OCI-LY3 (cell line): ENCODE data around the gene ESRP2.

ENCODE experiments used
- CTCF ChIP-seq: fragments of 200-600, 300-600 bp; sonication (generic); IDR thresholded peaks from 2 replicates; pipeline ENCODE4 v1.5.1; 2014; ENCODE audit warnings: antibody characterized with exemption, low read length, low read depth
- EZH2phosphoT487 ChIP-seq: fragments of 200-600 bp; shearing (Covaris generic); IDR thresholded peaks from 2 replicates; pipeline ENCODE4 v1.6.1; 2018; ENCODE audit warnings: antibody characterized with exemption, mixed run types, low read depth

- TF ChIP-seq CTCF = no peak
- no peak for TF ChIP-seq EZH2phosphoT487
Observed at GRCh38 chr16:68202091-68202519, 33.8 kb downstream of the ESRP2 start.
